ENCODE measurements around the gene PEX14. TPM values are rescaled to one million over a fixed set of nuclear protein-coding genes. Genes with fewer than 3 reads are reported as not detected.

Gene PEX14
- total and polyA plus RNA-seq, 10 of the 15 experiments (the other 5 are each of a cell fraction or from before 2014, with no cell fraction given): 1.4 to 23.2 (median 12.0) TPM

DNA sequence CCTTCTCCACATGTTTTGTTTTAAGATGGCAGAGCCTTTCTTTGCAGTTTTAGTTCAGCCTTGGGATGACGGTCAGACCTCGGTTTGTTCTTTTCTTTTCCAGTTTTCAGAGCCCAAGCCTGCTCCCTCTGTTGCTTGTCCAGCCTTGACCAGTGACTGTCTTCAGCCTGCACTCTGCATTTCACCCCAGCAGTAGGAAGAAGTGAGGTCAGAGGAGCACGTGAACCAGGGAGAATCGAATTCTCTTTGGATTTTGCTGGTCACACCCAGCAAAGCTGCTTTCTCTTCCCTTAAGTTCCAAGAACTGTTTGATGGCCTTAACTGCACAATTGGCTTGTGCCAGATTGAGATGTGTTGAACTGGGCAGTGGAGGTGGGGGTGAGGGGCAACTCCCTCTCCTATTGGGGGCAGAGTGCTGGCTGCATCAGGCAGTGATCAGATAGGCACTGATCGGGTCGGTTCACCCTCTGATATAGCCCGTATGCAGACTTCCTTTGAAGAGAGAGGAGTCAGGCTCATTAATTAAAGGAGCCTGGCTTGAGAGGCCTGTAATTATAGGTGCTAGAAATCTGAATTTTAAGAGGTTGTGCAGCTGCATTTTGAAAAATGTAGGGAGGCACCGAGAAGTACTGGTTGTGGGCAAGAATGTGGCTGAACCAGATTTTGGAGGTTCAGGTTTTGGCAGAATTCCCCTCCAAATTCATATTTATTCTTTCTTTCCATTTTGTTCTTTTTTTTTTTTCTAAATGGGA lies 42.4 kb downstream of the PEX14 start (continued):
- TF ChIP-seq, protein P1, sequence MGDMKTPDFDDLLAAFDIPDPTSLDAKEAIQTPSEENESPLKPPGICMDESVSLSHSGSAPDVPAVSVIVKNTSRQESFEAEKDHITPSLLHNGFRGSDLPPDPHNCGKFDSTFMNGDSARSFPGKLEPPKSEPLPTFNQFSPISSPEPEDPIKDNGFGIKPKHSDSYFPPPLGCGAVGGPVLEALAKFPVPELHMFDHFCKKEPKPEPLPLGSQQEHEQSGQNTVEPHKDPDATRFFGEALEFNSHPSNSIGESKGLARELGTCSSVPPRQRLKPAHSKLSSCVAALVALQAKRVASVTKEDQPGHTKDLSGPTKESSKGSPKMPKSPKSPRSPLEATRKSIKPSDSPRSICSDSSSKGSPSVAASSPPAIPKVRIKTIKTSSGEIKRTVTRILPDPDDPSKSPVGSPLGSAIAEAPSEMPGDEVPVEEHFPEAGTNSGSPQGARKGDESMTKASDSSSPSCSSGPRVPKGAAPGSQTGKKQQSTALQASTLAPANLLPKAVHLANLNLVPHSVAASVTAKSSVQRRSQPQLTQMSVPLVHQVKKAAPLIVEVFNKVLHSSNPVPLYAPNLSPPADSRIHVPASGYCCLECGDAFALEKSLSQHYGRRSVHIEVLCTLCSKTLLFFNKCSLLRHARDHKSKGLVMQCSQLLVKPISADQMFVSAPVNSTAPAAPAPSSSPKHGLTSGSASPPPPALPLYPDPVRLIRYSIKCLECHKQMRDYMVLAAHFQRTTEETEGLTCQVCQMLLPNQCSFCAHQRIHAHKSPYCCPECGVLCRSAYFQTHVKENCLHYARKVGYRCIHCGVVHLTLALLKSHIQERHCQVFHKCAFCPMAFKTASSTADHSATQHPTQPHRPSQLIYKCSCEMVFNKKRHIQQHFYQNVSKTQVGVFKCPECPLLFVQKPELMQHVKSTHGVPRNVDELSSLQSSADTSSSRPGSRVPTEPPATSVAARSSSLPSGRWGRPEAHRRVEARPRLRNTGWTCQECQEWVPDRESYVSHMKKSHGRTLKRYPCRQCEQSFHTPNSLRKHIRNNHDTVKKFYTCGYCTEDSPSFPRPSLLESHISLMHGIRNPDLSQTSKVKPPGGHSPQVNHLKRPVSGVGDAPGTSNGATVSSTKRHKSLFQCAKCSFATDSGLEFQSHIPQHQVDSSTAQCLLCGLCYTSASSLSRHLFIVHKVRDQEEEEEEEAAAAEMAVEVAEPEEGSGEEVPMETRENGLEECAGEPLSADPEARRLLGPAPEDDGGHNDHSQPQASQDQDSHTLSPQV (IDR thresholded peaks at IDR 0.05): no peak

DNA sequence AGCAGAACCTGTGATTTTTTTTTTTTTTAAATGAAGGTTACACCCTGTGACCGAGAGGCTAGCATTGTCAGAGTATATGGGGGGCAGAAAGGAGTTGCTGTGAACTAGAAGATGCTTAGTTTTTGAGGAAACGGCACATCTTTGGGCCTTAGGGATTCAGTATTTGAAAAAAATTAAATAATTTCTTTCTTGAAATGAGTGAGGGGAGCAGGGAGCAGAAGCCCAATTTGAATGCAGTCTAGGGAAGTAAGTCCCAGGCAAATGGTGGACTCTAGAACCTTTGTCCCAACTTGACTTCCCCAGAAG lies 42.9 kb downstream of the PEX14 start:
- H3K4me3 ChIP-seq: no peak overlapping the region
- POLR2A ChIA-PET: no interaction called here
- CTCF ChIA-PET: interaction anchor here (1.5 kb wide), 1 partner anchor 10 kb away, joined by 4 read pairs; no protein-coding TSS in a partner anchor
- FAIRE-seq (no peak), DNase-seq (ENCODE audit: low read depth, low spot score) (no peak), ATAC-seq (no peak)
- H3K36me3 ChIP-seq (ENCODE audit: control insufficient read depth in 2 of 2, insufficient read depth in 2 of 2, low read length in 1 of 2): peaks cover 0 to 5% of the 10 kb centered on the region in 2 experiments; a peak in 2 of 4 replicates
- RAD21 ChIA-PET (ENCODE audit: unreplicated experiment): no interaction called here
- SMC1A ChIA-PET (ENCODE audit: uncharacterized antibody, unreplicated experiment): no interaction called here
- no peaks in the 10 kb centered on the region for H3K9me3 ChIP-seq (replicated peaks; ENCODE audit: control insufficient read depth, insufficient read depth, low read length)
- in situ Hi-C loops (cut with MboI): no loop called here
- no peaks in the 10 kb centered on the region; the same call in 1 of the 2 replicates for H4K20me1 ChIP-seq (ENCODE audit: control insufficient read depth, insufficient read depth)
- no peak overlapping the region for H3K27ac ChIP-seq (ENCODE audit: control insufficient read depth, insufficient read depth)
- no peak overlapping the region for H3K9ac ChIP-seq (ENCODE audit: control insufficient read depth, insufficient read depth, low read length)
- H3K4me1 ChIP-seq (ENCODE audit: control insufficient read depth, insufficient read depth, low read length): peaks cover 42% of the 10 kb centered on the region
- TF ChIP-seq SMAD1 (IDR thresholded peaks at IDR 0.05; ENCODE audit: low read depth, partially characterized antibody) (no peak), TCF3 (IDR thresholded peaks at IDR 0.05; ENCODE audit: borderline replicate concordance, insufficient read depth, low read depth, low read length) (no peak), SIN3A (IDR thresholded peaks at IDR 0.05; ENCODE audit: low read depth, low read length) (no peak), WRNIP1 (IDR thresholded peaks at IDR 0.05; ENCODE audit: borderline replicate concordance, low read depth, low read length) (no peak), ESRRA (IDR thresholded peaks at IDR 0.05; ENCODE audit: low read length) (no peak), MXI1 (IDR thresholded peaks at IDR 0.05; ENCODE audit: low read depth, low read length) (no peak), POU2F2 (IDR thresholded peaks at IDR 0.05; ENCODE audit: borderline replicate concordance, low read depth, low read length) (no peak), SMARCA5 (IDR thresholded peaks at IDR 0.05) (no peak)
- TF ChIP-seq, protein P2, sequence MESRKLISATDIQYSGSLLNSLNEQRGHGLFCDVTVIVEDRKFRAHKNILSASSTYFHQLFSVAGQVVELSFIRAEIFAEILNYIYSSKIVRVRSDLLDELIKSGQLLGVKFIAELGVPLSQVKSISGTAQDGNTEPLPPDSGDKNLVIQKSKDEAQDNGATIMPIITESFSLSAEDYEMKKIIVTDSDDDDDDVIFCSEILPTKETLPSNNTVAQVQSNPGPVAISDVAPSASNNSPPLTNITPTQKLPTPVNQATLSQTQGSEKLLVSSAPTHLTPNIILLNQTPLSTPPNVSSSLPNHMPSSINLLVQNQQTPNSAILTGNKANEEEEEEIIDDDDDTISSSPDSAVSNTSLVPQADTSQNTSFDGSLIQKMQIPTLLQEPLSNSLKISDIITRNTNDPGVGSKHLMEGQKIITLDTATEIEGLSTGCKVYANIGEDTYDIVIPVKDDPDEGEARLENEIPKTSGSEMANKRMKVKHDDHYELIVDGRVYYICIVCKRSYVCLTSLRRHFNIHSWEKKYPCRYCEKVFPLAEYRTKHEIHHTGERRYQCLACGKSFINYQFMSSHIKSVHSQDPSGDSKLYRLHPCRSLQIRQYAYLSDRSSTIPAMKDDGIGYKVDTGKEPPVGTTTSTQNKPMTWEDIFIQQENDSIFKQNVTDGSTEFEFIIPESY (IDR thresholded peaks at IDR 0.05): no peak
- TF ChIP-seq, protein P3, sequence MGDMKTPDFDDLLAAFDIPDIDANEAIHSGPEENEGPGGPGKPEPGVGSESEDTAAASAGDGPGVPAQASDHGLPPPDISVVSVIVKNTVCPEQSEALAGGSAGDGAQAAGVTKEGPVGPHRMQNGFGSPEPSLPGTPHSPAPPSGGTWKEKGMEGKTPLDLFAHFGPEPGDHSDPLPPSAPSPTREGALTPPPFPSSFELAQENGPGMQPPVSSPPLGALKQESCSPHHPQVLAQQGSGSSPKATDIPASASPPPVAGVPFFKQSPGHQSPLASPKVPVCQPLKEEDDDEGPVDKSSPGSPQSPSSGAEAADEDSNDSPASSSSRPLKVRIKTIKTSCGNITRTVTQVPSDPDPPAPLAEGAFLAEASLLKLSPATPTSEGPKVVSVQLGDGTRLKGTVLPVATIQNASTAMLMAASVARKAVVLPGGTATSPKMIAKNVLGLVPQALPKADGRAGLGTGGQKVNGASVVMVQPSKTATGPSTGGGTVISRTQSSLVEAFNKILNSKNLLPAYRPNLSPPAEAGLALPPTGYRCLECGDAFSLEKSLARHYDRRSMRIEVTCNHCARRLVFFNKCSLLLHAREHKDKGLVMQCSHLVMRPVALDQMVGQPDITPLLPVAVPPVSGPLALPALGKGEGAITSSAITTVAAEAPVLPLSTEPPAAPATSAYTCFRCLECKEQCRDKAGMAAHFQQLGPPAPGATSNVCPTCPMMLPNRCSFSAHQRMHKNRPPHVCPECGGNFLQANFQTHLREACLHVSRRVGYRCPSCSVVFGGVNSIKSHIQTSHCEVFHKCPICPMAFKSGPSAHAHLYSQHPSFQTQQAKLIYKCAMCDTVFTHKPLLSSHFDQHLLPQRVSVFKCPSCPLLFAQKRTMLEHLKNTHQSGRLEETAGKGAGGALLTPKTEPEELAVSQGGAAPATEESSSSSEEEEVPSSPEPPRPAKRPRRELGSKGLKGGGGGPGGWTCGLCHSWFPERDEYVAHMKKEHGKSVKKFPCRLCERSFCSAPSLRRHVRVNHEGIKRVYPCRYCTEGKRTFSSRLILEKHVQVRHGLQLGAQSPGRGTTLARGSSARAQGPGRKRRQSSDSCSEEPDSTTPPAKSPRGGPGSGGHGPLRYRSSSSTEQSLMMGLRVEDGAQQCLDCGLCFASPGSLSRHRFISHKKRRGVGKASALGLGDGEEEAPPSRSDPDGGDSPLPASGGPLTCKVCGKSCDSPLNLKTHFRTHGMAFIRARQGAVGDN (IDR thresholded peaks at IDR 0.05): no peak
- no peak overlapping the region for H3K4me2 ChIP-seq (ENCODE audit: control insufficient read depth, insufficient read depth)
- H2AFZ ChIP-seq (ENCODE audit: control insufficient read depth, low read depth, low read length): no peak overlapping the region
- intact Hi-C loops (cut with micrococcal nuclease; ENCODE audit: unreplicated experiment): loop anchor here (10.0 kb wide), 1 partner anchor 447 kb away; no protein-coding TSS in a partner anchor
- 100% methylated on average over 2 of the region's 2 CpGs for WGBS (ENCODE audit: insufficient coverage, insufficient replicate concordance, low lambda C conversion rate, missing lambda C conversion rate)
- no peaks in the 10 kb centered on the region for H3K27me3 ChIP-seq (replicated peaks in 1 of 2; ENCODE audit: control insufficient read depth in 2 of 2, insufficient read depth in 2 of 2, low read length in 1 of 2)
- peaks cover 42% of the 10 kb centered on the region for H3K79me2 ChIP-seq (ENCODE audit: control insufficient read depth, insufficient read depth, low read length)
- BruUV-seq (replicated peaks): no TSS peak
